ENCODE measurements around the gene IL1R2. TPM values are rescaled to one million over a fixed set of nuclear protein-coding genes. Genes with fewer than 3 reads are reported as not detected.

Gene IL1R2
- total and polyA plus RNA-seq, 2 of the 13 experiments (the other 11 are each of a cell fraction or from before 2014, with no cell fraction given): 3.6 to 7.3 TPM

- FAIRE-seq: no peak
- Histone ChIP-seq H3K4me1 (ENCODE audit: insufficient read depth, low read length) (peaks cover 31% of the 10 kb centered on the region), H3K4me3 (replicated peaks in 1 of 3; ENCODE audit: insufficient read depth in 1 of 3, low read depth in 2 of 3, low read length in 3 of 3) (no peak overlapping the region), H3K27me3 (ENCODE audit: control insufficient read depth in 1 of 2, insufficient read depth in 2 of 2, low read length in 2 of 2) (0 out of 5 replicates have a peak, but pooled peaks cover 0 to 8% of the 10 kb centered on the region in 2 experiments), H4K20me1 (ENCODE audit: insufficient read depth, low read length) (no peaks in the 10 kb centered on the region), H3K9me3 (ENCODE audit: low read length) (no peaks in the 10 kb centered on the region), H2AFZ (ENCODE audit: low read length) (no peak overlapping the region), H3K4me2 (ENCODE audit: low read depth, low read length) (no peak overlapping the region), H3K79me2 (ENCODE audit: insufficient read depth, low read length) (no peaks in the 10 kb centered on the region), H3K9ac (ENCODE audit: insufficient read depth, low read depth, low read length) (no peak overlapping the region), H3K36me3 (replicated peaks in 1 of 2; ENCODE audit: control insufficient read depth in 1 of 2, insufficient read depth in 2 of 2, low read length in 2 of 2) (no peaks in the 10 kb centered on the region), H3K27ac (ENCODE audit: extremely low read length, insufficient read depth, low read length) (no peak overlapping the region)
- DNase-seq (ENCODE audit: low spot score): no peak
- in situ Hi-C loops (cut with HindIII; ENCODE audit: extremely low pct_ligation_motif_present, low pct_unique_long_range_greater_than_20kb) (no loop called here), intact Hi-C loops (cut with micrococcal nuclease; ENCODE audit: unreplicated experiment) (no loop called here)
- CTCF ChIA-PET (ENCODE audit: low intra/inter-chr PET ratio, low total read pairs): no interaction called here
- POLR2A ChIA-PET: interaction anchor here (1.6 kb wide), 1 partner anchor 9 kb away, joined by 7 read pairs; no protein-coding TSS in a partner anchor
- no TSS peak for BruUV-seq (replicated peaks)
- no peak for ATAC-seq
- no peak for TF ChIP-seq HCFC1 (IDR thresholded peaks at IDR 0.05; ENCODE audit: low read depth, low read length)
- TF ChIP-seq NCOR1 (IDR thresholded peaks at IDR 0.05; ENCODE audit: borderline replicate concordance, low read length): no peak
- no peak for TF ChIP-seq ZZZ3 (CRISPR knock-in tag; IDR thresholded peaks at IDR 0.05; ENCODE audit: borderline replicate concordance)
- no peak for TF ChIP-seq ZNF276 (CRISPR knock-in tag; IDR thresholded peaks at IDR 0.05; ENCODE audit: low read depth)
- no peak for TF ChIP-seq ZNF3 (CRISPR knock-in tag; IDR thresholded peaks at IDR 0.05)
- WGBS (ENCODE audit: low lambda C conversion rate): 30% methylated on average over 1 of the region's 1 CpG
Measured at GRCh38 chr2:101970901-101971300, 20.9 kb upstream of the IL1R2 start.

GRCh38 chr2:101971836-101972235 lies 19.9 kb upstream of the IL1R2 start:
- Histone ChIP-seq H3K36me3 (replicated peaks in 1 of 2; ENCODE audit: control insufficient read depth in 1 of 2, insufficient read depth in 2 of 2, low read length in 2 of 2) (no peaks in the 10 kb centered on the region), H3K79me2 (ENCODE audit: insufficient read depth, low read length) (no peaks in the 10 kb centered on the region), H3K4me2 (ENCODE audit: low read depth, low read length) (no peak overlapping the region), H3K9me3 (ENCODE audit: low read length) (no peaks in the 10 kb centered on the region), H3K4me1 (ENCODE audit: insufficient read depth, low read length) (peaks cover 31% of the 10 kb centered on the region), H4K20me1 (ENCODE audit: insufficient read depth, low read length) (no peaks in the 10 kb centered on the region), H3K27ac (ENCODE audit: extremely low read length, insufficient read depth, low read length) (no peak overlapping the region), H3K27me3 (ENCODE audit: control insufficient read depth in 1 of 2, insufficient read depth in 2 of 2, low read length in 2 of 2) (0 out of 5 replicates have a peak, but pooled peaks cover 0 to 8% of the 10 kb centered on the region in 2 experiments), H3K9ac (ENCODE audit: insufficient read depth, low read depth, low read length) (no peak overlapping the region), H3K4me3 (replicated peaks in 1 of 3; ENCODE audit: insufficient read depth in 1 of 3, low read depth in 2 of 3, low read length in 3 of 3) (no peak overlapping the region), H2AFZ (ENCODE audit: low read length) (no peak overlapping the region)
- ChIA-PET POLR2A (interaction anchor here (1.6 kb wide), 1 partner anchor 10 kb away, joined by 7 read pairs; no protein-coding TSS in a partner anchor), CTCF (ENCODE audit: low intra/inter-chr PET ratio, low total read pairs) (no interaction called here)
- no TSS peak for BruUV-seq (replicated peaks)
- DNase-seq (ENCODE audit: low spot score): no peak
- FAIRE-seq: no peak
- no peak for TF ChIP-seq POLR2AphosphoS5 (IDR thresholded peaks at IDR 0.05; ENCODE audit: low read depth, low read length)
- TF ChIP-seq ZNF607 (CRISPR knock-in tag; IDR thresholded peaks at IDR 0.05; ENCODE audit: borderline replicate concordance): no peak
- no peak for TF ChIP-seq PHF20 (CRISPR knock-in tag; IDR thresholded peaks at IDR 0.05)
- no peak for TF ChIP-seq SIX1 (CRISPR knock-in tag; IDR thresholded peaks at IDR 0.05; ENCODE audit: borderline replicate concordance)
- TF ChIP-seq TRIM24 (CRISPR knock-in tag; IDR thresholded peaks at IDR 0.05): no peak
- TF ChIP-seq ADNP (CRISPR knock-in tag; IDR thresholded peaks at IDR 0.05): no peak
- TF ChIP-seq ZNF777 (CRISPR knock-in tag; IDR thresholded peaks at IDR 0.05): no peak
- TF ChIP-seq PPARG (CRISPR knock-in tag; conservative IDR thresholded peaks at IDR 0.05): no peak
- no peak for TF ChIP-seq HNF4A (CRISPR knock-in tag; IDR thresholded peaks at IDR 0.05)
- TF ChIP-seq RFX5 (IDR thresholded peaks at IDR 0.05; ENCODE audit: low read depth, low read length): no peak
- no peak for TF ChIP-seq ZNF619 (CRISPR knock-in tag; IDR thresholded peaks at IDR 0.05)
- TF ChIP-seq TARDBP (CRISPR knock-in tag; IDR thresholded peaks at IDR 0.05): no peak
- TF ChIP-seq U2AF2 (IDR thresholded peaks at IDR 0.05; ENCODE audit: low read depth, low read length): no peak
- in situ Hi-C loops (cut with HindIII; ENCODE audit: extremely low pct_ligation_motif_present, low pct_unique_long_range_greater_than_20kb): no loop called here
- intact Hi-C loops (cut with micrococcal nuclease; ENCODE audit: unreplicated experiment): no loop called here
- no peak for ATAC-seq
